ENCODE results near the gene TOP1.

Gene TOP1

DNA sequence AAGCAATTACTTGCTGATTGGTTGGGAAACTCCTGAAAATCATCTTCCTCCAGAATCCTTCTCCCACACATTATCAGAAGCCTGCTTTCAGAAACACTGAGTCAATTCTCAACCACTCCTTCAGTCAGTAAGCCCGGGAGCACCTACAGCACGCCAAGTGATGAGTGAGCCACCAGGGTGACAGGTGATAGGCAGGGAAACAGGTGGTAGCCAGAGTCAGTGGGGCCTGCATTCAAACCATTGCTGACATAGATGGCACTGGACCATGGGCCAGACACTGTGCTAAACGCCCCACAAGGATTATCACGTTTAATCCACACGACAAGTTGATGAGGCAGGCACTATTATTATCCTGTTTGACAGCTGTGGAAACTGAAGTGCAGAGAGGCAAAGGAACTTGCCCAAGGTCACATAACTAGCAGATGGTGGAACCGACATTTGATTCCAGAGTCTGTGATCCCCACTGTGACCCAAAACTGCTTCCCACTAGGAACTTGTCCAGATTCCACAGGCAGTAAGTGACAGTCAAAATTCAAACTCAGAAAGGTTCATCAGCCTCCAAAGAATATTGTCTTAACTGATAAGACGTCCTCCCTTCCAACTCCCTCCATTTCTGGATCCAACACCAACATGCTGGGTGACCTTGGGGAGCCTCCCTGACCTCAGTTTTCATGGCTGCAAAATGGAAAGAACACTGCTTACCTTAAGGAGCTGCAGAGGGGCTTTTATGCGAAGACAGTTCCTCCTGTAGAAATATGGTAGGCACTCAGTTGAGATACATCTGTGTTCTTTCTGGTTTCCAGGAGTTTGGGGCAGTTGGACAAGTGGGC, 23.9 kb upstream of the TOP1 start:
- TF ChIP-seq, protein P1, sequence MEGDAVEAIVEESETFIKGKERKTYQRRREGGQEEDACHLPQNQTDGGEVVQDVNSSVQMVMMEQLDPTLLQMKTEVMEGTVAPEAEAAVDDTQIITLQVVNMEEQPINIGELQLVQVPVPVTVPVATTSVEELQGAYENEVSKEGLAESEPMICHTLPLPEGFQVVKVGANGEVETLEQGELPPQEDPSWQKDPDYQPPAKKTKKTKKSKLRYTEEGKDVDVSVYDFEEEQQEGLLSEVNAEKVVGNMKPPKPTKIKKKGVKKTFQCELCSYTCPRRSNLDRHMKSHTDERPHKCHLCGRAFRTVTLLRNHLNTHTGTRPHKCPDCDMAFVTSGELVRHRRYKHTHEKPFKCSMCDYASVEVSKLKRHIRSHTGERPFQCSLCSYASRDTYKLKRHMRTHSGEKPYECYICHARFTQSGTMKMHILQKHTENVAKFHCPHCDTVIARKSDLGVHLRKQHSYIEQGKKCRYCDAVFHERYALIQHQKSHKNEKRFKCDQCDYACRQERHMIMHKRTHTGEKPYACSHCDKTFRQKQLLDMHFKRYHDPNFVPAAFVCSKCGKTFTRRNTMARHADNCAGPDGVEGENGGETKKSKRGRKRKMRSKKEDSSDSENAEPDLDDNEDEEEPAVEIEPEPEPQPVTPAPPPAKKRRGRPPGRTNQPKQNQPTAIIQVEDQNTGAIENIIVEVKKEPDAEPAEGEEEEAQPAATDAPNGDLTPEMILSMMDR (IDR thresholded peaks at IDR 0.05; ENCODE audit: insufficient read depth, missing control alignments), result no peak
- FAIRE-seq, result no peak
- no peak for DNase-seq (ENCODE audit: insufficient read length, low spot score)

DNA sequence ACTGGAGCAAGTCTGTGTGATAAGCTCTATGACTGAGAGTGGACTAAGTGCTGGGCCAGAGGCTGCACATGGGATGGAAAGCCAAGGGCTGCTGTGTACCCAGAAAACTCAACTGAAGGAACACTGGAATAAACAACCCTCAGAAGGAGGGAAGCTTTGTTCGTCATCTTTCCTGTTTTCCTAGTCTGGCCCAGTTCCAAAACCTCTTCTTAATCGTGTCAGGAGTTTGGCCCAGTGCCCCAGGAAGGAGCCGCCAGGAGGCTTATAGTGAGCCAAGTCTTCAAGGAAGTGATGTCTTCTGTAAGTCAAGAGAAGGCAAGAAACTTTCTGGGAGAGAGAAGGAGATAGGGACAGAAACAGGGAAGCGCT, 23.3 kb upstream of the TOP1 start:
- DNase-seq (ENCODE audit: insufficient read length, low spot score), result no peak
- FAIRE-seq, result no peak

DNA sequence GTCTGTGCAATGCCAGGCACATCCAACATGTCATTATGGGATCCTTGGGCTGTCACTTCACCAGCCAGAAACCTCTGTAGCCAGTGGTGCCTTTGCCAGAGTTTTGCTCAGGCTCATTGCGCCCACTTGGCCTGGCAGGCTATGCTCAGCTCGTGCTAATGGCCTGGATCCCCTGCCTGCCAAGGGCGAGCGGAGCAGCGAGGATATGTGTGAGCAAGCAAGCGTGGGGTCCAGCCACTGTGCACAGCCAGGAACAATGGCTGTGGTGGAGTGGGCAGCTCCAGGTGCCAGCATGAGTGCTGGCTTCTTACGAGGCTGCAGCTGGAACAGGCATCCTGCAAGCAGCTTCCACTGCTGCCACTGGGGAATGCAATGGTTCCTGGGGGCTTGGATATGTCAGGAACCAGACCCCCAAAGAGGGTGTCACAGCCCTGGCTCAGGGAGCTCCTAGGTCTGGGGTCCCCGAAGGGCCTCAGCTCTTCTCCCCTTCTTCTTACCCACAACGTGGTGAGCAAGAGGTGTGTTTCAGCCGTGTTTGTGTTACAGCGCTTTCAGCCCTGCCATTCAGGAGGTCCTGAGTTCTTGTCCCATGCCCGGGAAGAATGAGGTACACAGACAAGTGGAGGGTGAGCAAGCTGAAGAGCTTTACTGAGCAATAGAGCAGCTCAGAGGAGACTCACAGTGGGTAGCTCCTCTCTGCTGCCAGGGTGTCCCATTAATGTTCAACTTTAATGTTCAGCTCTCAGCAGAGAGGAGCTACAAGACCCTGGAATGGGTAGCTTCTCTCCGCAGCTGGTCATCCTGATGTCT, 22.3 kb upstream of the TOP1 start:
- TF ChIP-seq, protein P1 (IDR thresholded peaks at IDR 0.05; ENCODE audit: insufficient read depth, missing control alignments), result no peak
- FAIRE-seq (no peak), DNase-seq (ENCODE audit: insufficient read length, low spot score) (no peak)

More for the DNA sequence above, 23.3 kb upstream of the TOP1 start:
- TF ChIP-seq, protein P1 (IDR thresholded peaks at IDR 0.05; ENCODE audit: insufficient read depth, missing control alignments), result no peak

DNA sequence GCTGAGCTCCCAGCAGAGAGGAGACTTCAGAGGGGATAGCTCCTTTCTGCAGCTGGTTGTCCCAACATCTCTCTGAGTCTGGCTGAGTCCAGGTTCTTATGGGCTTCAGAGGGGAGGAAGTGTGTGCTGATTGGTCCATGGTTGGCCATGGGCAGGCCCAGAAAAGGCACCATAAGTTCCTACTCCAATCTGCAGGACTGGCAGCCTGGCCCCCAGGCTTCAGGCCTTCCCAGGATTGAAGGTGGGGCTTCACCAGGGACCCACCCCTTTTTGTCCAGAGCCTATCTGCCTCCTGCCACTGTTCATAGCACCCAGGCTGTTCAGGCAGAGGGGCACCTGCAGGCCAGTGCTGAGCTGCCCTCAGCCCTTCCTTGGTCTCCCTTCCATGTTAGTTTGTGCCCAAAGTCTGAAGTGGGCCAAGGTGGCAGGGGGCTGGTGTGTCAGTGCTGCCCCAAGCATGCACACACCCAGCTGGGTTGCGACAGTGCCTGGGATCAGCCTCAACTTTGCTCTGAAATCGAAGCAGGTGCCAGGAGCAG, 21.6 kb upstream of the TOP1 start:
- TF ChIP-seq, protein P1 (IDR thresholded peaks at IDR 0.05; ENCODE audit: insufficient read depth, missing control alignments), result no peak
- FAIRE-seq (no peak), DNase-seq (ENCODE audit: insufficient read length, low spot score) (no peak)

DNA sequence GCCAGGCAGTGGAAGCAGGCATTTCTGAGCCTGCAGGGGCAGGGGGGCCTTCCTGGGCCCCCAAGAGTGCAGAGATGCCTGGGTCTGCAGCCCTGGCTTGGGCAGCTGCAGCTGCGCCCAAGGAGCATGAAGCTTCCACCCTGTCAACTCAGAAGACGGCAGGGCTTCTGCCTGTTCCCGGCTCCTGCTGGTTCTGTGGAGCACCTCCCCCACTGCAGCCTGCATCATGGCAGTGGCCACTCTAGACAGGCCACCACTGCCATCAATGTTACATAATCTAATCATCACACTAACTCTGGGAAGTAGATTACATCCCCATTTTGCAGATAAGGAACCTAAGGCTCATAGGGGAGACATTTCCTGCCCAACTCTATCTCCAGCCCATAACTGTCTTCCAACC, 21.1 kb upstream of the TOP1 start:
- no peak for DNase-seq (ENCODE audit: insufficient read length, low spot score)
- TF ChIP-seq, protein P1 (IDR thresholded peaks at IDR 0.05; ENCODE audit: insufficient read depth, missing control alignments), result no peak
- no peak for FAIRE-seq

DNA sequence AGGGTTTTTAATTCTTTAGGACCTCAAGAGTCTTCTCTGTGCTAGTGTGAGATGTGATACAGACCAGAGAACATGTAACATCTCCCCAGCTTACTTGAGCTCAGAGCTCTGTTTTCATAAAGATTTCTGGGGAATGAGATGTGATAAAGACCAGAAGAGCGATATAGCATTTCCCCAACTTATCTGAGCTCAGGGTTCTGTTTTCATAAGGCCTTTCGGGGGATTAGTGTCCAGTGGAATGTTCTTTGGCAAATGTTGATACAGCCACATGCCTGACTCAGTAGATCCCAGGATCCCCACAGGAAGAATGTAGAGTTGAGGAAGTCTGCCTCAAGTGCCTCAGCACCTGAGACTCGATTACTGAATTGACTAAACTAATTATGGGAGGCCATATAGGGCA, 18.7 kb upstream of the TOP1 start:
- DNase-seq (ENCODE audit: insufficient read length, low spot score) (no peak), FAIRE-seq (no peak)
- TF ChIP-seq, protein P1 (IDR thresholded peaks at IDR 0.05; ENCODE audit: insufficient read depth, missing control alignments), result no peak

All from D721Med (cell line).